Measurements from ENCODE around the gene LTK. TPM values are rescaled to one million over a fixed set of nuclear protein-coding genes. Genes with fewer than 3 reads are reported as not detected.

LTK gene
- total RNA-seq, 1 experiment from 2014 or later: not detected

GRCh38 chr15:41503669-41504010 is 10.0 kb downstream of the LTK start:
- no TSS peak for BruUV-seq (replicated peaks)
- peak; percentile 30; the same call in 1 of the 2 replicates for TF ChIP-seq TCF7L2 (IDR thresholded peaks at IDR 0.05; ENCODE audit: low read depth, low read length)
- TF ChIP-seq POLR2AphosphoS5 (IDR thresholded peaks at IDR 0.05; ENCODE audit: low read depth, low read length): no peak

GRCh38 chr15:41502795-41503668 is 10.6 kb downstream of the LTK start:
- intact Hi-C loops (cut with micrococcal nuclease; ENCODE audit: unreplicated experiment) (no loop called here), in situ Hi-C loops (cut with HindIII; ENCODE audit: low pct_unique_long_range_greater_than_20kb, low sequenced_read_pairs) (no loop called here)
- Histone ChIP-seq H3K4me3 (ENCODE audit: low read depth in 2 of 2, low read length in 2 of 2) (no peak overlapping the region), H3K9me3 (ENCODE audit: control insufficient read depth, insufficient read depth, low read depth, low read length) (no peaks in the 10 kb centered on the region), H3K27ac (ENCODE audit: low read length) (no peak overlapping the region), H3K4me1 (ENCODE audit: control insufficient read depth, insufficient read depth, low read length) (peaks cover 6% of the 10 kb centered on the region), H3K36me3 (ENCODE audit: control insufficient read depth, insufficient read depth, low read length) (no peaks in the 10 kb centered on the region), H3K27me3 (ENCODE audit: control insufficient read depth, insufficient read depth, low read length) (no peaks in the 10 kb centered on the region)
- ChIA-PET CTCF (no interaction called here), POLR2A (interaction anchor here (0.6 kb wide), 1 partner anchor 13 kb away, joined by 5 read pairs; no protein-coding TSS in a partner anchor)
- BruUV-seq (replicated peaks): no TSS peak
- ATAC-seq: no peak
- DNase-seq (ENCODE audit: low read depth, low spot score): no peak
- TF ChIP-seq CTCF (IDR thresholded peaks at IDR 0.05) (no peak), REST (IDR thresholded peaks at IDR 0.05; ENCODE audit: insufficient read depth in 1 of 2, low read depth in 2 of 2, low read length in 1 of 2) (no peak), POLR2AphosphoS5 (IDR thresholded peaks at IDR 0.05; ENCODE audit: low read depth, low read length) (no peak), TCF7L2 (IDR thresholded peaks at IDR 0.05; ENCODE audit: low read depth, low read length) (no peak), SIN3A (IDR thresholded peaks at IDR 0.05; ENCODE audit: borderline replicate concordance, insufficient read depth, low read depth, low read length) (no peak)

More at GRCh38 chr15:41503669-41504010, 10.0 kb downstream of the LTK start:
- CTCF ChIA-PET: no interaction called here
- ATAC-seq: no peak
- no peak for DNase-seq (ENCODE audit: low read depth, low spot score)
- intact Hi-C loops (cut with micrococcal nuclease; ENCODE audit: unreplicated experiment) (no loop called here), in situ Hi-C loops (cut with HindIII; ENCODE audit: low pct_unique_long_range_greater_than_20kb, low sequenced_read_pairs) (no loop called here)
- H3K4me3 ChIP-seq (ENCODE audit: low read depth in 2 of 2, low read length in 2 of 2): no peak overlapping the region
- no peak overlapping the region for H3K27ac ChIP-seq (ENCODE audit: low read length)
- peaks cover 6% of the 10 kb centered on the region for H3K4me1 ChIP-seq (ENCODE audit: control insufficient read depth, insufficient read depth, low read length)
- no peaks in the 10 kb centered on the region for H3K36me3 ChIP-seq (ENCODE audit: control insufficient read depth, insufficient read depth, low read length)
- H3K27me3 ChIP-seq (ENCODE audit: control insufficient read depth, insufficient read depth, low read length): no peaks in the 10 kb centered on the region
- POLR2A ChIA-PET: no interaction called here
- H3K9me3 ChIP-seq (ENCODE audit: control insufficient read depth, insufficient read depth, low read depth, low read length): no peaks in the 10 kb centered on the region
